Astrocyte (in vitro differentiated cells and primary cell): Measurements from ENCODE around the gene LRRC3.

Experiments used
- EZH2 ChIP-seq: IDR thresholded peaks from 2 replicates; pipeline ENCODE4 v1.6.1; 2012; ENCODE audit warnings: mild to moderate bottlenecking, low read length, inconsistent platforms; ENCODE audit not compliant: insufficient read depth
- TF ChIP-seq, protein P1 (sequence below): IDR thresholded peaks from 2 replicates; pipeline ENCODE4 v1.5.1; 2011; ENCODE audit warnings: low read depth, mild to moderate bottlenecking, inconsistent platforms, low read length, moderate library complexity; ENCODE audit not compliant: insufficient read depth

DNA sequence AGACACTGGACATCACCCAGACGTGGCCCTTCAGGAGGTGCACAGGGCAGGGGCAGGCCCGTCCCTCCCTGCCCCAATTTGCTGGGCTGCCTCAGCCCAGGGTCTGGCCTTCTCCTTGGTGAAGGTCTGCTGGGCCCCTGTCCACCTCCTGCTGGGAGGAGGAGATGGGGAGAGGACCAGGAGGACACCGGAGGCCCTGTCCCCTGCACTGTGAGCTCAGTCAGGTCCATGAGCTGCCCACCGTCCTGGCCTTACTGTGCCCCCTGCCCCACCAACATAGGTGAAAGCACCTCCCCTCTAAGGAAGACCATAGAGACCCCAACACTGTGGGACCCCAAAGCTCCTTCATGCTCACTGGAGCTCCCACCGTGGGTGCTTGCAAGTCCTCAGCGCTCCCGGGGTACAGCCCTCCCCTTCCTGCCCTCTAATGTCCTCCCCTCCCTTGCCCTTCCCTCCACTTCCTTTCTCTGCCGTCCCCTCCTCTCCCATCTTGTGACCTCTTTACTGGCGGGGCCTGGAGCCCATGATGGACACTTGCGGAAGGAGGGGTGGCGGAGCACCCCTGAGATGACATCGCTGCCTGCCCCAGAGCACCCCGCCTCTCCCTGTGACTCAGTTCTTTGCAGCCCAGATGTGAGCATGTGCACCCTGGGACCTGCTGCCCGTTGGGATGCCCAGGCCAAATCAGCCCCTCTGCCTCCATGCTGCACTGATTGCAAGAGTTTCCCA is 4.6 kb downstream of the LRRC3 start:
- TF ChIP-seq, protein P1, sequence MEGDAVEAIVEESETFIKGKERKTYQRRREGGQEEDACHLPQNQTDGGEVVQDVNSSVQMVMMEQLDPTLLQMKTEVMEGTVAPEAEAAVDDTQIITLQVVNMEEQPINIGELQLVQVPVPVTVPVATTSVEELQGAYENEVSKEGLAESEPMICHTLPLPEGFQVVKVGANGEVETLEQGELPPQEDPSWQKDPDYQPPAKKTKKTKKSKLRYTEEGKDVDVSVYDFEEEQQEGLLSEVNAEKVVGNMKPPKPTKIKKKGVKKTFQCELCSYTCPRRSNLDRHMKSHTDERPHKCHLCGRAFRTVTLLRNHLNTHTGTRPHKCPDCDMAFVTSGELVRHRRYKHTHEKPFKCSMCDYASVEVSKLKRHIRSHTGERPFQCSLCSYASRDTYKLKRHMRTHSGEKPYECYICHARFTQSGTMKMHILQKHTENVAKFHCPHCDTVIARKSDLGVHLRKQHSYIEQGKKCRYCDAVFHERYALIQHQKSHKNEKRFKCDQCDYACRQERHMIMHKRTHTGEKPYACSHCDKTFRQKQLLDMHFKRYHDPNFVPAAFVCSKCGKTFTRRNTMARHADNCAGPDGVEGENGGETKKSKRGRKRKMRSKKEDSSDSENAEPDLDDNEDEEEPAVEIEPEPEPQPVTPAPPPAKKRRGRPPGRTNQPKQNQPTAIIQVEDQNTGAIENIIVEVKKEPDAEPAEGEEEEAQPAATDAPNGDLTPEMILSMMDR: no peak
- no peak for TF ChIP-seq EZH2
